ENCODE measurements around the gene LRRC4C.

Gene LRRC4C

DNA sequence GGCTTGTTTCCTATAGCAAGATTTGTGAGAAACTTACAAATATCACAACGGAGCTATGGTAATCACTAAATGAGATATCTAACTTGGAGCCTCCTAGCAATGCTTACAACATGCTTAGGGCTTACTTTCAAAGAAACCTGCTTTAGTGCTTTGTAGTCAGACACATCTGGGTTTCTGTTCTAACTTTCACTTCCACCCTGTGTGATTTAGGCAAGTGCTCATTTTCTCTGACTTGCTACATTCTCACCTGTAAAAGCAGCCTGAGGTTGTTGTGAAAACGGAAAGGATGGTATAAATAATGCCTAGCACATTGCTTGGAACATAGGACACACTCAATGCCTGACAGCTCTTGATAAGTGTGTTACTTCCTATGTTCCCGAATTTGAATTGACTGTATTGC is 45.6 kb downstream of the LRRC4C start:
- DNase-seq = no peak

DNA sequence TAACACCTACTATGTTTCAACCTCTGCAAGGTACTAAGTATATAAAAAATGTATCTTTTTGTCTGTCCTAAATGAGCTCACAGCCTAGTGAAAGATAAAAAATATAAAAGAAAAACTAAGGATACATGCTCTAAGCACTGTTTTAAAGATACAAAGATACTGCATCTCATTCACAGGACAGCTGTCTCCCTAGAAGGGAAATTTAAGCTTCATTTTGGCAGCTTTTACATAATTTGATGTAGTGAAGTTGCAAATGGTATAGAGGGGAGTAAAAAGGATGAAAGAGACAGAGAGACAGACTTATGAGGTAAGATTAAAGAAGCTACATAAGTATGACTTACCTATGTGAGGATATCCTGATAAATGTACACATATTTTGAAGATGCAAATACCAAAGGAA is 53.6 kb downstream of the LRRC4C start:
- DNase-seq = no peak

DNA sequence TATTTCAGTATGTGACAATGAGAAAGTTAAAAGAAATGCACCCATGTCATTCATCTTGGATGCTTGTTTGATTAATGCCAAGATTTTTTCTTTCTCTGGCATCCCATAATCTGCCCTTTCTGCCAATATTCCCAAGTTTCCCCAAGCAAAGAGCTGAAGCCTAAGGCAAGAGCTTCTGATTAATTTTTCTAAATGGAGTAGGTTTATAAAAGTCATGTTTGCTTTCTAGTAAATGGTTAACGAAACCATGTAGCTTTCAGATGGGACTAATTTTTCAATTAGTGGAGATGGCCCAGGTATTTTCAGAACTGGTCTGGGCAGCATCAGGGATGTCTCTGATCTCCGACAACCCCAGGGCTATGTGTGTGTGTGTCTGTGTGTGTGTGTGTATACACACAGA is 55.3 kb downstream of the LRRC4C start:
- no peak for DNase-seq

DNA sequence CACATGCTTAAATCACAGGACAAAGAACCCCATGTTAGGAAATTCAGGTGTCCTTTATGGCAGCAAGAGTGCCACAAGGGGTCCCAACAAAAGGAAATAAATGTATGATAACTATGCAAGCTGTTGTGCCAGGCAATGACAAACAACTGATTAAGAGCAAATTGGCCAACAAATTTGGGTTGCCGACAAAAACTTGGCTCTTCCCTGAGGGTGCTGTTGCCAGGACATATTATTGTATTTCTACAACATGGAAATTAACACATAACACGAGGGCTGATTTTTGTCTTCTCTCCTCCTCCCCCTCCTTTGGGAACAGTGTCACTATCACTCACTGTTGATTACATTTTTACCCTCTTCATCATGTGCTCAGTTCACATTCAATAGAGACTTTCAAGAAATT is 56.0 kb downstream of the LRRC4C start:
- no peak for DNase-seq

DNA sequence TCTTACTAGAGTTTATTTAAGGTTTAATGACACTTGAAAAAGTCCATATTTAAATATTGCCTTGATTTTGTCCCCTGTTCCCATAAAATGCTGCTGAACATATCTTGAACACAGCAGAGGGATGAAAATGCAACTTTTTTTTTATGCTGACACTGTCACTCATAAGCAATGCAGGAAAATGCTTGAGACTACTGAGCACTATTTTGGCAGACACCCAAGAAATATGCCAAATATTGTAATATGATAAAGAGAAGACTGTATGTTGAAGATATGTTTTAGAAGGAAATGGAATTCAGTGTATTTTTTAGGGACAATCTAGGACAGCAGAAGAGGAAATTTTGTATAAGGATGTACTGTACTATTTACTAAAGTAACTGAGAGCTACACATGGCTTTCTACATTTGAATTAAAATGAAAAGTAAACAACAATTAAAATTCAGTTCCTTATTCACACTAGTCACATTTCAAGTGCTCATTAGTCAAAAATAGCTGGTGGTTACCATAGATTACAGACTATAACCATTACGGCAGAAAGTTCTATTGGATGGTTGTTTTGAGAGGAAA is 58.6 kb downstream of the LRRC4C start:
- DNase-seq = no peak

DNA sequence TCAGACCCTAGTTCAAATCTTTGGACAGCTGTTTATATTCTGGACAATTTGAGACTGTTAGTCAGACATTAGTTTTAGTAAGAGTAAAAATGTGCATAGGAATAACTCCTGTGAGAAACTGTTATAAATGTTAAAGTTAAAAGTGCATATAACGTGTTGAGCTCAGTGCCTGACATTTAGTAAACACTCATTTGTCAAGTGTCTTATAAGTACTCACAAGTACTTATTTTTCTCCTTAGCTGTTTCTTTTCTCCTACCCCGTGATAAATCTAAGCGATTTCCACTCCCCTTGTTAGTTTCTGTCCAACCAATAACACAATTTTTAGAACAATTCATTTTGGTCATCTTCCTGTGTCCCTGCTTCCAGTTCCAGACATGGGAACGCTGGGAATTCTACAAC is 59.3 kb downstream of the LRRC4C start:
- no peak for DNase-seq

DNA sequence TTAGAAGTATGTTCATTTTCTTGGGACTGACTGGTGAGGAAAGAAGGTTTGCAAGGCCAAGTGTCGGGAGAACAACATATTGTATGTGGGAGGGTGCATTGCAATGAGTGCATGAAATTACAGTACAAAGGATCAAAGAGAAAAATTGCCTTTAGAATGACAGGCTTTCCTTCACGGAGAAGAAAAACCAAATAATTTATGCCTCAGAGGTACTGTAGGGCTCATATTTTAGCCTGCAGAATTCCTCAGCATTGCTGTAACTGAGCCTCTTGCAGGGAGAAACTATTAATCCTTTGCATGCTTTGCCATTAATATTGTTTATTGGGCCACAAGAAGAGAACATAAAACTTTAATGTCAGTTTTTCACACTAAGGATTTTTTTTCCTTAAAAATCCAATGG is 60.1 kb downstream of the LRRC4C start:
- no peak for DNase-seq

DNA sequence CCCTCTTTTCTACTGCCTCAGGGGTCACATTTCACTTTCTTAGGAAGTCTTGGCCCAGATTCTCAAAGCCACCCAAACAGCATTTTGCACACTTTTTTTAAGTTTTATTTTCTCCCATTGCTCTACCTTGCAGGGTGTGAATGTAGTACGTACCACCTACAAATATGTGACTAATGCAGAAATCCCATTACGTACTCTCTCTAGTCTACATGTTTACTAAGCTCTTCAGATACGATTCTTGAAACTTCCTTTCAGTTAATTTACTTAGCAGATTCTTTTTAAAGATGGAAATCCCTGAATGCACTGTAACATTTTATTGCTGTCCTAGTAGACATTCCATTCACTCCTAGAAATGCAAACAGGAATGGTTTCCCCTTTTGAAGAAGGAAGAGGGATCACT is 61.3 kb downstream of the LRRC4C start:
- DNase-seq = no peak

DNA sequence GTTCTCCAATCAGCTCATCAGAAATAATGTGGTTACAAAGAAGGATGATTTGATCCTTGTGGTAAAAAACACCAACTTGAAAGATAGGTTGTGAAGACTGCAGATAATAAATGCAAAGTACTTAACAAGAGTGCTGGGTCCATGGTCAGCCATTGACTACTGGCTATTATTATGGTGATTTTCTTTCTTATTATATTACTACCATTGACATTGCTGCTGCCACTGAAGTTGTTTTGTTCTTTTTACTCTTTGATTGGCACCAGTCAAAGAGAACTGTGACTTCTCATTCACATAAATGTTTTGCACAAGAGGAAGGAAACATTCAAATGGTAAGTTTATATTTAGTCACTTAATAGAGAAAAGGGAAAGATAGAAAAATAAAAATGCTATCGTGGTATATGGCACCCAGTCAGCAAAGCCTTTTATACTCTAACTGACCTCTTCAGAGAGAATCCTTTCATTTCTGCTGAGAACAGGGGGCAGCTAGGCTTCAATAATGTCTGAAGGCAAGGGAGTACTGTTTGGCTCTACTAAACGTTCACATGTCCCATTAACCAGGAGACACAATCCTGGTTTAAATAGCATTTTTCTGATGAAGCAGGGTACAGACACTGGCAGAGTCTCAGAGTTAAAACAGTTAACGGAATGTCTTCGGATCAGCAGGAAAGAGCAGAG is 64.8 kb downstream of the LRRC4C start:
- no peak for DNase-seq

DNA sequence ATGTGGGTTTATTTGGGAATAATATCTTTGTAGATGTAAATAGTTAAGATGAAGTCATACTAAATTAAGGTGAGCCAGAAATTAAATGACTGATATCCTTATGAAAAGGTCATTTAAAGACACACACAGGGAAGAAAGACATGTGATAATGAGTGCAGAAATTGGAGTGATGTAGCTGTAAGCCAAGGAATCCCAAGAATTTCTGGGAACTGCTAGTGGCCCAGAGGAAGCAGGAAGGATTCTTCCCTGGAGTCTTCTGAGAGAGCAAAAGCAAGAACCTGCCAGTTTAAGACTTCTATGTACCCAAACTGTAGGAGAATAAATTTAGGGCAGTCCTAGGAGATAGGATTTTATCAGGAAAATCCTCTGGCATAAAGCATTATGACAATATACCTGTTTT is 66.9 kb downstream of the LRRC4C start:
- DNase-seq = no peak

DNA sequence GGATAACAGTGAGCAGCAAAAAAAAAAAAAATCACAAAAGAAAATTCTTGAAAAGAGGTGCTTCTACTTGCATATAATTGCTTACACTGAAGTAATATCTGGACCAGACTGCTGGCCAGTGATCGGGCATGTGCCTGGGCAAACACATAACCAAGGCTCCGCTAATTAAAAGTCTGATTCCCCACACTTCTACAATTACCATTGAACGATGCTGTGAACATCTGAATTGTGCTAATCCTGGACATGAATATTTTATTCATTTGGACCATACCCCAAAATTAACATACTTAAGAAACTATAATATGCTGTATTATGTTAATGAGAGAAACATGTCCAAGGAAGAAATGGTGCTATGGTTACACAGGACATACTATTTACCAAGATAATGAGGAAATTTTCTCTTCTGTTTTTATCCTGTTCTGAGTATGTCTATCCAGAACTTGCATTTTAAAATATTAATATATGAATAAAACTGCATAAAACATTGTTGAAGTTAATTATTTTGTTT is 69.8 kb downstream of the LRRC4C start:
- DNase-seq = no peak

DNA sequence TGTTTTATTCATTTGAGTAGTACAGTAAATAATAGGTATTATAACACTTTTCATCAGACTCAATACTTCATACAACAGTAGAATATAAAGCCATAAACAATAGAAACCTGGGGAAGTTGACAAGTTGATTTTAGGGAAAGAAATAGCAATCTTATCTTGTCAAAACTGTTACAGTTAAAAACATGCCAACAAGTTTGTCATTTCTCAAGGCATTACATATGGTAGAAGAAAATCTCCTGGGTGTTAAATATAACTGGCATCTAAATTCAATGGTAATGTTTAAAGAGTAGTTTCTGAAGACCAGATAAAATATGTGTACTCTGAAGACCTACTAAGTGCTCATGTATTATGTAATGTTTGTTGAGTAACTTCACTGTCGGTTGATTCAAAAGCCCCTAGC is 75.1 kb downstream of the LRRC4C start:
- no peak for DNase-seq

DNA sequence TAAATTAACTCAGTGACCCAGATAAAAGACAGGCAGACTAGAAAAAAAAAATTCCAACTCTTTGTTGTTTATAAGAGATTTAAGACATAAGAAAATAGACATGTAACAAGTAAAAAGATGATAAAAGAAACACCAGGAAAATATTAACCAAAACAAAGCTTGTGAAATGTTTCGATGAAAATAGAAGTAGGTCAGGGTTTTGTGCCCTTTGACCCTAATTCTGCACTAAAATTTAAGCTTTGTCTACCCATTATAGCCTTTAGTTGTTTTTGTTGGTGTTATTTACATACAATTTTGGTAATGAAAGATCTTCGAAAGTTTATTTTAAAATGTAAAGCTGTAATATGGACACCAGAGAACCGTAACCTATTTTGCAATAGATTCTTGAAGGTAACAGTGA is 75.7 kb downstream of the LRRC4C start:
- no peak for DNase-seq

DNA sequence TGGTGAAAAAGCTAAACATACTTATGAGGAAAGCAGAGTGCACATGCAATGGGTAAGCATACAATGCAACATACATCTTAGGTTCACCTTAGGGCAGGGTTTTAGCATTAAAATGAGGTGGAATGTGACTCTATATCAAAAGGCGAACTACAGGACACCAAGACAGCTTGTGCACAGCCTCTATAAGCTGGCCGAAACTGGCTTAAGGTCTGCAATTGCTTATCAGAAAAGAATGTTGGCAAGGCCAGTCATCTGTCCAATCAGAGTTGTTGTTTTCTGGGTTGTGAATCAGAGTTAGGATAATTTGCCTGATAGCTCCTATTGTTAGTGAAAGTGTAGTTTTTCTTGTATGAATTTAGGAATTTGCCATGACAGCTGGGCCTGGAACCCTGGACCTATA is 76.5 kb downstream of the LRRC4C start:
- DNase-seq = no peak

DNA sequence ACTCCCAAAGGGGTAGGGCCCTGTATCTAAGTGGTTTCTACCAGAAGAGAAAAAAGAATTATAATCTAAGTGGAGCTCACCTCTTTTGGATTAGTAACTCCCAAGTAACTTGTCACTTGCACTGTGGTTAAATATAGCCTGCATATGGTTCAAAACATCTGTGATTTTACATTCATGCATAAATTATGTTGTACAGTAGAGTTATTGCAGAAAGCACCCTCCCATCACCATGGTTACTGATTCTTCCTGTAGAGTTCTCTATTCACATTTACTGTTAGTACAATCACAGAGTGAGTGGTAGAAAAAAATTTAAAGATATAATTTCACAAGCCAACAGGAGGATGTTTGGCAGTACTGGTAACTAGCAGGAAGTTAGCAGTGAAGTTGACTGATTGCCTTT is 80.4 kb downstream of the LRRC4C start:
- DNase-seq = no peak

DNA sequence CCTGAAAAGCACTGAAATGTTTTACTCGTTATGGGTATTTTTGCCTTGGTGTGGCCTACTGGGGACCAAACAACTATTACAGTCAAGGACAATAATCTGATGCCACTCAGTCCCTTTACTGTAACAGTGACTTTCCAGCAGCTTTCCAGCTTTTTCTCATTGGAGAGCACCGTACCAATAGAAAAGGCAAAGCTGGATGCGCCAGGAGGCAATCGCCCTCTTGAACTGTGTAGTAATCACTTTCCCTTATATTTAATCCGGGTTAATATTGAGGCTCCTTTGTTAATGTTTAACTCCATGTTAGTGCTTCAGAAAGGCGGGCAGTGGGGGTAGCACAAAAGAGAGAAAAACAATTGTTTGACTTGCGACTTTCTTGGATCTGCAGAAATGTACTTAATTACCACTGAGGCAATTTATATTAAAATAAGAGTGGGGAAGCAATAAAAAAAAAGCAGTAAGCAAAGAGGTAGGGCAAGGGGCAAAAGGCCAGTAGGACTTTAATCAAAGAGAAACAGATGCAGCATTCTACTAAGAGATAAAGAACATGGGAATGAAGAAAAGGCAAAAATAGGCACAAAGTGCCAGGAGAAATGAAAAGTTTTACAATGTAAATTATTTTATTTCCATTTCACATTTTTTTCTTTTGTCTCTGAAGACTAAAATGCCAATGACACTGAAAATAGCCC is 81.6 kb downstream of the LRRC4C start:
- DNase-seq = no peak

DNA sequence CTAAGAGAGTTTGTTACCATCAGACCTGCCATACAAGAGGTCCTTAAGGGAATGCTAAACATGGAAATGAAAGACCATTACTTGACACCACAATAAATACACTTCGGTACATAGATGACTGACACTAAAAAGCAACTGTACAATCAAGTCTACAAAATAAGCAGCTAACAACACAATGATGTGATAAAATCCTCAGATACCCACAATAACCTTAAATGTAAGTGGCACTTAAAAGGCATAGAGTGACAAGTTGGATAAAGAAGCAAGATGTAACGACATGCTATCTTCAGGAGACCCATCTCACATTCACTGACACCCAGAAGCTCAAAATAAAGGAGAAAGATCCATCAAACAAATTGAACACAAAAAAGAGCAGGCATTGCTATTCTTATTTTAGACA is 107.6 kb downstream of the LRRC4C start:
- DNase-seq = no peak

DNA sequence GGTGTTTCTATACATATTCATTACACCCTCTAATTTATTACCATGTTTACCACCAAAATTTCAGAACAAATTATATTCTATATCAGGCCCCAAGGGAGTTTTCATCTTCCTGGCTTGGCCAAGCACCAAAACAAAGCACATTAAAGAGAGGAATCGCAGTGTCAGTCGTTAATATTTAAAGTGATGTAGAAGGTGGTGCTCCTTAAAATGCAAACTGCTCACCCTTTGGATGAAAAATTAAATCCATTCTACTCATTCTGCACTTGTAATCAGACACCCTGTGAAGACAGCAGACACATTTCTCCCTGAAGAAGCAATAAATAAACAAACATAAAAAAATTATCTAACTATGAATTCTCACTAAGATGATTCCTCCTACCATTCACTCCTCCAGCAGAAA is 113.4 kb downstream of the LRRC4C start:
- DNase-seq = no peak

DNA sequence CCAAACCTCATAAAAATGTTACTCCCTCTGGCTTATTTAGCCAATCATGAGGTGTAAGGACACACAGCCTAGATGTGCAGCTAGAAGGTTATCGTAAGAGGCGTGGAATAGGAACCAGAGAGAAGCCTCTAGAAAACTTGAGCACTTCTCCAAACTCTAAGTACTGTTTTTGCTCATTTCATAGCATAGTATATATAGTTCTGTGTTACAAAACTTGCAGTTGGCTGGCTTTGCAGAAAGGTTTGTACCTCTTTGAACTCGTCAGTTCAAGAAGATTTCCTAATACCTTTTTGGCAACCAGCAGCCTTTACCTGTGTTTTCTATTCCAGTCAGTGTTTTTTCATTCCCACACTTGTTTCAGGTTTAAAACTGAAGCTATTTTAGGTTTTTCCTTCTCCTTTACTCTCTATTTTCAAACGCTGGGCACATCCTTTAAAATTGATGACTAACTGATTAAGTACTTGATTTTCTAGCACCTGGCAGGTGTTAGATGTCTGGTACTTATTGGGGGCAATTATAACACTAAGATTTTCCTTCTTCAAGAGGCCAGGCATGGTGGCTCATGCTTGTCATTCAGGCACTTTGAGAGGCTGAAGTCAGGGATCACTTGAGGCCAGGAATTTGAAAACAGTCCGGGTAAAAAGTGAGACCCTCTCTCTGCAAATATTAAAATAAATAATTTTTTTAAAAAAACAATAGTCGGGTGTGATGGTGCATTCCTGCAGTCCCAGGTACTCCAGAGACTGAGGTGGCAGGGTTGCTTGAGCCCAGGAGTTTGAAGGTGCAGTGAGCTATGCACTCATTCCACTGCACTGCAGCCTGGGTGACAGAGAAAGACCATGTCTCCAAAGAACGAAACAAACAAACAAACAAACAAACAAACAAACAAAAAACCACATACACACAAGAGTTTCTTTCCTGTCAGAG is 125.2 kb downstream of the LRRC4C start:
- DNase-seq = no peak

DNA sequence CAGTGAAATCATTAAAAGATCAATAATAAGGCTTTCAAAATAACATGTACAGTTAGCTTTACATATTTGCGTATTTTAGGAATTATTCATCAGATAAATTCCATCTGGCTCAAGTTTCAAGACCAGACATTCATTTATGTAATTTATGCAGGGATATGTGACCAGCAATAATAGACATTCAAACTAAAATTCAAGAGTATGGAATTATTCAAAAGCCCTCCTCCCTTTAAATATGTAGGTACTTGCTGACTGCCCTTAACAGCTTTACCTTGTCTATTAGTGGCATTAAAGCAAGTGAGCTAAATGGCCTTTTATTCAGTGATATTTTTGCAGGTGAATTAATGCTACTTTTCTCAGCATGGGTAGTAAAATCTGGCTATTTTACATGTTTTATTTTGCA is 126.1 kb downstream of the LRRC4C start:
- no peak for DNase-seq

DNA sequence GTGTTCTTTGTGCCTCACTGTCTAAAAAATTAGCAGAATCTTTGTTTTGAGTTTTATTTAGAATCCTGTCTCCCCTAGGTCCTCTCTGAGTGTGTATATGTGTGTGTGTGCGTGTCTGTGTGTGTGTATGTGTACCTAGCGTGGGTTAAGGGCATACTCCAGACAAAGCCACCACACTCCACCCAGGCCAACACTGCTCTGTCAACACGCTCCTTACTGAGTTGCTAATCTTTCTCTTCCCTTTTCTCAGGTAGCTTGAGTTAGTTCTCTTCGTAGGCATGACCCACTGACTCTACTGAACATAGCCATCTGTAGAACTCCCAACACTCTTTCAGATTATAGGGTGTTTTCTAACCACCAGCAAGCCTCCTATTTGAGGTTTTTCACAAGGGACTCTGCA is 131.1 kb downstream of the LRRC4C start:
- no peak for DNase-seq

DNA sequence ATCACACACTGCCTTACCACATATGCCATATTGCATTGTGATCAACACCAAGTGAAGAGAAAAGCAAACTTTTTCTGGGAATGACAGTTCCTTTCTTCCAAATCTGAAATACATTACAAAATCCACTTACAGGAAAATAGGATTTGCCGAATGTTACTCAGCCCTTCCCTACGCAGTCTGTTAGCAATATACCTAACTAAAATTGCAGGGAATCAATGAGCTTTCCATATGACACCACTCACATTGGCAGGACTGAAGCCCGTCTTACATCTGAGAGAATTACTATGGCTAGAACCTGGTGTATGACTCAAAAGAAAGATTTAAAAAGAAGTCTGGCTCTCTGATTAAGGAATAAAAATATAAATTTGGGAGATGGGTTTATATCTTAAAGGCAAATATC is 136.0 kb downstream of the LRRC4C start:
- DNase-seq = no peak

DNA sequence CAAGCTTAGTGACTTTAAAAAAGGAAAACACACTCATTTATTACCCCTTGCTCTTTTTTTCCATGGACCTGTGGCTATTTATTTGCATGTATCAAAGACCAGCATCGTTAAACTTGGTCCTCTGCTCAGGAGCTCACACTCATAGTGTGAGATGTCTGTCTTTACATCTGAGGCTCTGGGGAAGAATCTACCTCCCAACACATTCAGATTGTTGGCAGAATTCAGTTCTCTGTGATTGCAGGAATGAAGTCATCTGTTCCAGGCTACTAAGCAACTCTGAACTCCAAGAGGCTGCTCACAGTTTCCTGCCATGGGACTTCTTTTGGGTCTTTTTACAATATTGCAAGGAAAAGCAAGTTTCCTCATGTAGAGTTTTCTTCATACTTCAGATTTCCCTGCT is 138.8 kb downstream of the LRRC4C start:
- no peak for DNase-seq
